Measurements from ENCODE around the gene PSD4.

Gene PSD4

DNA sequence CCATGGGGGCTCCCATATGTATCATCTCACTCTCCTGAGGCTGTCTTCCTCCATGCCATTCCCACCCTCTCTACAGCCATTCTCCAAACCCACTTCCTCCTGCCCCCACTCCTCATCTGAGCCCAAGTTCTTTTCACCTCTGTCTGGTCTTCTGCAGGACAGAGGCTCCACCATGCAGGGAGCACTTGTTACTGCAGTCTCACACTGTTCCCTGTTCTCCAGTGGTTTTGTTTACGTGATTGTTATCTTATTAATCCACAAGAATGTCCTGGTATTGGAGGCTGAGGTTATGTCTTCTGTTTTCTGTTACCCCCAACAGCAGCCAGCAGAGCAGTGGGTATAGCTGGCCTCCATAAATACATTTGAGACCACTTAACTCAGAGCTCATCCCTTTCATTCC lies 53.5 kb downstream of the PSD4 start:
- H2BK12ac ChIP-seq (ENCODE audit: low read length in 2 of 2), result peak overlapping the region in 1 of 2 experiments; percentile 96
- H3K79me1 ChIP-seq (replicated peaks; ENCODE audit: low read length, poor library complexity, severe bottlenecking), result peaks cover 3% of the 10 kb centered on the region
- H3K4me1 ChIP-seq (ENCODE audit: control insufficient read depth, insufficient read depth, low read depth, low read length), result peaks cover 25% of the 10 kb centered on the region
- H3K36me3 ChIP-seq (ENCODE audit: control insufficient read depth in 1 of 2, insufficient read depth in 2 of 2, low read depth in 1 of 2, low read length in 2 of 2), result peaks cover 6 to 23% of the 10 kb centered on the region in 2 experiments
- no peak overlapping the region for H2BK5ac ChIP-seq (ENCODE audit: low read depth, low read length, poor library complexity, severe bottlenecking)
- no peak overlapping the region for H3K4me3 ChIP-seq (ENCODE audit: insufficient read depth in 1 of 2, low read depth in 1 of 2, low read length in 2 of 2)
- no peak overlapping the region for H3K23ac ChIP-seq (ENCODE audit: low read length in 2 of 2)
- H2BK120ac ChIP-seq (ENCODE audit: low read depth, low read length), result no peak overlapping the region
- H3K9me3 ChIP-seq (ENCODE audit: control insufficient read depth, low read length), result no peaks in the 10 kb centered on the region
- peak overlapping the region; percentile 92 for H3K27ac ChIP-seq (ENCODE audit: low read length, poor library complexity, severe bottlenecking)
- no peak overlapping the region for H4K8ac ChIP-seq (ENCODE audit: low read length)
- H2AK5ac ChIP-seq (ENCODE audit: low read length, severe bottlenecking), result peak overlapping the region; percentile 92
- H3K18ac ChIP-seq (ENCODE audit: low read depth in 1 of 2, low read length in 2 of 2), result peak overlapping the region in 1 of 2 experiments; percentile 31
- WGBS, result 50% methylated on average over 1 of the region's 1 CpG
- H3K4me2 ChIP-seq (ENCODE audit: low read length, poor library complexity, severe bottlenecking), result no peak overlapping the region
- no peak overlapping the region for H4K91ac ChIP-seq (ENCODE audit: low read length)
- H3K27me3 ChIP-seq (ENCODE audit: control insufficient read depth in 1 of 2, insufficient read depth in 1 of 2, low read length in 2 of 2), result no peaks in the 10 kb centered on the region
- H2AFZ ChIP-seq (ENCODE audit: low read depth, low read length), result no peak overlapping the region
- H2BK15ac ChIP-seq (ENCODE audit: low read depth, poor library complexity, severe bottlenecking), result no peak overlapping the region
- H3K14ac ChIP-seq (ENCODE audit: low read length in 2 of 2), result no peak overlapping the region
- no peak overlapping the region for H3K9ac ChIP-seq (ENCODE audit: low read length)
- H3K4ac ChIP-seq (ENCODE audit: low read depth in 1 of 2, low read length in 2 of 2), result no peak overlapping the region
- peak; percentile 70 for DNase-seq

DNA sequence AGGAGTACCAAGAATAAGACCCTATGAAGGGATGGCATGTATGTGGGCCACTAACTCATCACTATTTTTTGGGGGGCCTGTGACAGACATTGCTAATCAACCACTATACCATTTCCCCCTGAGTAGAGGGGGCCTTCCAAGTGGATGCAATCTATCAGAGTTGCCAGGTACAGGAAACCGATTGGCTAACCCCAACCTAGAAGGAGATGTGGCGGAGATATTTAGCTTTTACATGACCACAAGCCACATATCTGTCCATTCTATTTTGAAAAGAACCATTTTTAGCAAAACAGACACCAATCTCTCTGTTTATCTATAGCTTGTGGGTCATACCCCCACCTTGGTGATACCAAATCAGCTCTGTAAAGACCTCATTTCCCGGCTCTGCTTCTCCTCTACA lies 53.9 kb downstream of the PSD4 start:
- Histone ChIP-seq H2BK12ac (ENCODE audit: low read length in 2 of 2) (no peak overlapping the region), H3K18ac (ENCODE audit: low read depth in 1 of 2, low read length in 2 of 2) (no peak overlapping the region), H3K27ac (ENCODE audit: low read length, poor library complexity, severe bottlenecking) (peak overlapping the region; percentile 92), H3K36me3 (ENCODE audit: control insufficient read depth in 1 of 2, insufficient read depth in 2 of 2, low read depth in 1 of 2, low read length in 2 of 2) (peaks cover 7 to 25% of the 10 kb centered on the region in 2 experiments), H3K14ac (ENCODE audit: low read length in 2 of 2) (no peak overlapping the region), H3K79me1 (replicated peaks; ENCODE audit: low read length, poor library complexity, severe bottlenecking) (peaks cover 1% of the 10 kb centered on the region), H3K9ac (ENCODE audit: low read length) (no peak overlapping the region), H3K4me1 (ENCODE audit: control insufficient read depth, insufficient read depth, low read depth, low read length) (peaks cover 26% of the 10 kb centered on the region), H2BK5ac (ENCODE audit: low read depth, low read length, poor library complexity, severe bottlenecking) (no peak overlapping the region), H3K9me3 (ENCODE audit: control insufficient read depth, low read length) (no peaks in the 10 kb centered on the region), H3K4me2 (ENCODE audit: low read length, poor library complexity, severe bottlenecking) (no peak overlapping the region), H3K27me3 (ENCODE audit: control insufficient read depth in 1 of 2, insufficient read depth in 1 of 2, low read length in 2 of 2) (no peaks in the 10 kb centered on the region), H2AK5ac (ENCODE audit: low read length, severe bottlenecking) (peak overlapping the region; percentile 92), H2BK120ac (ENCODE audit: low read depth, low read length) (no peak overlapping the region), H3K4me3 (ENCODE audit: insufficient read depth in 1 of 2, low read depth in 1 of 2, low read length in 2 of 2) (no peak overlapping the region), H2BK15ac (ENCODE audit: low read depth, poor library complexity, severe bottlenecking) (no peak overlapping the region), H3K4ac (ENCODE audit: low read depth in 1 of 2, low read length in 2 of 2) (no peak overlapping the region), H4K8ac (ENCODE audit: low read length) (no peak overlapping the region), H2AFZ (ENCODE audit: low read depth, low read length) (no peak overlapping the region), H4K91ac (ENCODE audit: low read length) (no peak overlapping the region), H3K23ac (ENCODE audit: low read length in 2 of 2) (no peak overlapping the region)
- WGBS, result 82% methylated on average over 3 of the region's 3 CpGs
- DNase-seq, result no peak

DNA sequence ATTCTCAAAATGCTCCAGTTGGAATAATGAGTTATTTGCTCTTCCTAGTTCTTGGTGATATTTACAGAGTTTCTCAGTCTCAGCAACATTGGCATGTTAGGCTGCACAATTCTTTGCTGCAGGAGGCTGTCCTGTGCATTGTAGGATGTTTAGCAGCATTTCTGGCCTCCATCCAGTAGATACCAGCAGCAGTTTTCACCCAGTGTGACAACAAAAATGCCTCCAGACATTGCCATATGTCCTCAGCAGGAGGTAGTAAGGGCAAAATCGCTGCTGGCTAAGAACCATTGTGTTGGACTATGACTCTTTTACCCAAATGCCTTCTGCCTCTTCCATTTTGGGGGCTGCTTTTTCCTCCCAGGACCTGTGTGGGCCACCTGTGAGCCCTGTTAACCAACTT lies 54.6 kb downstream of the PSD4 start:
- Histone ChIP-seq H4K8ac (ENCODE audit: low read length) (no peak overlapping the region), H3K27ac (ENCODE audit: low read length, poor library complexity, severe bottlenecking) (peak overlapping the region; percentile 92), H2BK15ac (ENCODE audit: low read depth, poor library complexity, severe bottlenecking) (no peak overlapping the region), H3K9me3 (ENCODE audit: control insufficient read depth, low read length) (no peaks in the 10 kb centered on the region), H3K4me1 (ENCODE audit: control insufficient read depth, insufficient read depth, low read depth, low read length) (peaks cover 28% of the 10 kb centered on the region), H2BK120ac (ENCODE audit: low read depth, low read length) (no peak overlapping the region), H2AK5ac (ENCODE audit: low read length, severe bottlenecking) (peak overlapping the region; percentile 18), H2AFZ (ENCODE audit: low read depth, low read length) (no peak overlapping the region), H4K91ac (ENCODE audit: low read length) (no peak overlapping the region), H3K4me3 (ENCODE audit: insufficient read depth in 1 of 2, low read depth in 1 of 2, low read length in 2 of 2) (no peak overlapping the region), H3K9ac (ENCODE audit: low read length) (no peak overlapping the region), H3K23ac (ENCODE audit: low read length in 2 of 2) (no peak overlapping the region), H2BK12ac (ENCODE audit: low read length in 2 of 2) (no peak overlapping the region), H3K27me3 (ENCODE audit: control insufficient read depth in 1 of 2, insufficient read depth in 1 of 2, low read length in 2 of 2) (no peaks in the 10 kb centered on the region), H2BK5ac (ENCODE audit: low read depth, low read length, poor library complexity, severe bottlenecking) (no peak overlapping the region), H3K14ac (ENCODE audit: low read length in 2 of 2) (no peak overlapping the region), H3K36me3 (ENCODE audit: control insufficient read depth in 1 of 2, insufficient read depth in 2 of 2, low read depth in 1 of 2, low read length in 2 of 2) (peaks cover 7 to 27% of the 10 kb centered on the region in 2 experiments), H3K4ac (ENCODE audit: low read depth in 1 of 2, low read length in 2 of 2) (no peak overlapping the region), H3K18ac (ENCODE audit: low read depth in 1 of 2, low read length in 2 of 2) (no peak overlapping the region), H3K4me2 (ENCODE audit: low read length, poor library complexity, severe bottlenecking) (no peak overlapping the region), H3K79me1 (replicated peaks; ENCODE audit: low read length, poor library complexity, severe bottlenecking) (no peaks in the 10 kb centered on the region)
- 87% methylated on average over 1 of the region's 1 CpG for WGBS
- DNase-seq, result no peak

DNA sequence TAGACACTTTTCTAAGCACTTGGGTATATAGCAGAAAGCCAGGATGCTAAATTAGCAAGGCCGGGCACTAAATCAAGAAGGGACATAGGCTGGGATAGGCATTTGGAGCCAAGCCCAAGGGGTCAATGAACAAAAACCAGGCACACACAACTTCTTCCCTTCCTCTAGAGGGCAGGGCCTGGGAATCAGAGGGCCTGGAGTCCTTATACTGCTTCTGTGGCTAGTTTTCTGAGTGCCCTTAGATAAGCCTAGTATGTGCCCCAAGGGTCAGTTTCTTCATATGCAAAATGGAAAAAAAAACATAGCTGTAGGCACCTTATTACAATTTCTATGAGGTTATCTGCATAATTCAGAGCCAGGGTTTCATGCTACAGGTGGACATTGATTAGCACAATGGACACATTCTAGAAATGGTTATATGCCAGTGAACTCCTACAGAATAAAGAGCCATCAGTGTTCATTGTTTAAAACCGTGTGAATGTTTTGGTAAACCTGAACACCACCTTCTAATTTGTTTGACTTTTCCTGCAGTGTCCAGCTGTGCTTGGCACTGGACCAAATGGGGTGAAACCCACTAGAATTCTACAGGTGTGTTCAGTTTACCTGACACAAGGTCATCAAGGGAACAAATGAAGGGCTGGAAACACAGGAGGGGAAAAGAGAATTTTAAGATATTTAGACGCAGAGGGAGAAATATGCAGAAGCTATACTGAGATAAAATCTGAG lies 55.4 kb downstream of the PSD4 start:
- no peak overlapping the region for H3K9ac ChIP-seq (ENCODE audit: low read length)
- H2AK5ac ChIP-seq (ENCODE audit: low read length, severe bottlenecking), result peak overlapping the region; percentile 16
- H2BK120ac ChIP-seq (ENCODE audit: low read depth, low read length), result no peak overlapping the region
- H4K8ac ChIP-seq (ENCODE audit: low read length), result no peak overlapping the region
- H2AFZ ChIP-seq (ENCODE audit: low read depth, low read length), result no peak overlapping the region
- no peaks in the 10 kb centered on the region for H3K27me3 ChIP-seq (ENCODE audit: control insufficient read depth in 1 of 2, insufficient read depth in 1 of 2, low read length in 2 of 2)
- H2BK15ac ChIP-seq (ENCODE audit: low read depth, poor library complexity, severe bottlenecking), result no peak overlapping the region
- no peak overlapping the region for H2BK5ac ChIP-seq (ENCODE audit: low read depth, low read length, poor library complexity, severe bottlenecking)
- 88% methylated on average over 2 of the region's 3 CpGs for WGBS
- no peak overlapping the region for H2BK12ac ChIP-seq (ENCODE audit: low read length in 2 of 2)
- no peak overlapping the region for H3K18ac ChIP-seq (ENCODE audit: low read depth in 1 of 2, low read length in 2 of 2)
- DNase-seq, result no peak
- peaks cover 7 to 33% of the 10 kb centered on the region in 2 experiments for H3K36me3 ChIP-seq (ENCODE audit: control insufficient read depth in 1 of 2, insufficient read depth in 2 of 2, low read depth in 1 of 2, low read length in 2 of 2)
- no peak overlapping the region for H4K91ac ChIP-seq (ENCODE audit: low read length)
- H3K4ac ChIP-seq (ENCODE audit: low read depth in 1 of 2, low read length in 2 of 2), result no peak overlapping the region
- H3K79me1 ChIP-seq (replicated peaks; ENCODE audit: low read length, poor library complexity, severe bottlenecking), result peaks cover 1% of the 10 kb centered on the region
- no peak overlapping the region for H3K14ac ChIP-seq (ENCODE audit: low read length in 2 of 2)
- no peak overlapping the region for H3K4me3 ChIP-seq (ENCODE audit: insufficient read depth in 1 of 2, low read depth in 1 of 2, low read length in 2 of 2)
- peaks cover 31% of the 10 kb centered on the region for H3K4me1 ChIP-seq (ENCODE audit: control insufficient read depth, insufficient read depth, low read depth, low read length)
- no peaks in the 10 kb centered on the region for H3K9me3 ChIP-seq (ENCODE audit: control insufficient read depth, low read length)
- H3K4me2 ChIP-seq (ENCODE audit: low read length, poor library complexity, severe bottlenecking), result no peak overlapping the region
- H3K27ac ChIP-seq (ENCODE audit: low read length, poor library complexity, severe bottlenecking), result peak overlapping the region; percentile 48
- no peak overlapping the region for H3K23ac ChIP-seq (ENCODE audit: low read length in 2 of 2)

All from mesenchymal stem cell (in vitro differentiated cells and primary cell).